ENCODE measurements around the gene MSL3B.

DNA sequence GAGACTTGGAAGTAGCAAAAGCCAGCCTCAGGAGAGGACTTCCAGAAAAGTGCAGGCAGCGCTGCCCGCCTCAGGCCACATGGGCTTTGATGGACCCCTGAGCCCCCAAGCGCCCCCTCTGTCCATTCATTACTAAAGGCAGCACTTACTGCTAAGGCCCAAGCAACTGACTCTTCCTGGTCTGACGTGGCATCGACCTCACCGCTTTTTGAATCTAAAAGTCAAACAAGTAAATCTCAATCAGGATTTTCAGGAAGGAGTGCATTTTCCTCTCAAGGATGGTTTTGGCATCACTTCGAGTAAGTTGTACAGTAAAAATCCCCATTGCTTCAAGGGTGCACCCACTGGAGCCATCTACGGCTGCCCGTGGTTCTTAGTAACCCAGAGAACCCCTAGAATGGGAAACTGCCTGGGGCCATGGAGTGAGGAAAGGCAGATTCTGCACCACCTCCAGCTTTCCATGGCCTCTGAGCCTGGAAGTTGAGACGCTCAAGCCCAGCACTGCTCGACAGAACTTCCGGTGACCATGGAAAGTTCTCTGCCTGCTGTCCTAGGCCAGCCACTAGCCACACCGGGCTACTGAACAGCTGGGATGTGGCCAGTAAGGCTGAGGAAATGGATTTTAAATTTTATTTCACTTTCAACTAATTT, 20.8 kb downstream of the MSL3B start:
- TF ChIP-seq, protein P1, sequence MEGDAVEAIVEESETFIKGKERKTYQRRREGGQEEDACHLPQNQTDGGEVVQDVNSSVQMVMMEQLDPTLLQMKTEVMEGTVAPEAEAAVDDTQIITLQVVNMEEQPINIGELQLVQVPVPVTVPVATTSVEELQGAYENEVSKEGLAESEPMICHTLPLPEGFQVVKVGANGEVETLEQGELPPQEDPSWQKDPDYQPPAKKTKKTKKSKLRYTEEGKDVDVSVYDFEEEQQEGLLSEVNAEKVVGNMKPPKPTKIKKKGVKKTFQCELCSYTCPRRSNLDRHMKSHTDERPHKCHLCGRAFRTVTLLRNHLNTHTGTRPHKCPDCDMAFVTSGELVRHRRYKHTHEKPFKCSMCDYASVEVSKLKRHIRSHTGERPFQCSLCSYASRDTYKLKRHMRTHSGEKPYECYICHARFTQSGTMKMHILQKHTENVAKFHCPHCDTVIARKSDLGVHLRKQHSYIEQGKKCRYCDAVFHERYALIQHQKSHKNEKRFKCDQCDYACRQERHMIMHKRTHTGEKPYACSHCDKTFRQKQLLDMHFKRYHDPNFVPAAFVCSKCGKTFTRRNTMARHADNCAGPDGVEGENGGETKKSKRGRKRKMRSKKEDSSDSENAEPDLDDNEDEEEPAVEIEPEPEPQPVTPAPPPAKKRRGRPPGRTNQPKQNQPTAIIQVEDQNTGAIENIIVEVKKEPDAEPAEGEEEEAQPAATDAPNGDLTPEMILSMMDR (IDR thresholded peaks at IDR 0.05 in 4 of 5, conservative IDR thresholded peaks at IDR 0.05 in 1 of 5), result no peak
- no peak for TF ChIP-seq POLR2A (IDR thresholded peaks at IDR 0.05)
